CD4-positive, alpha-beta T cell treated with Interleukin-2 at 100 ng/mL for 4 hours (primary cell): ENCODE measurements around the gene SMARCE1.
A peak's percentile ranks its signal among the peaks of the same experiment; 100 is the strongest.

ENCODE experiments used
- DNase-seq: peaks from one replicate; pipeline ENCODE4 v3.0.0-alpha.2; 2020; ENCODE audit warnings: low spot score

SMARCE1 gene

DNA sequence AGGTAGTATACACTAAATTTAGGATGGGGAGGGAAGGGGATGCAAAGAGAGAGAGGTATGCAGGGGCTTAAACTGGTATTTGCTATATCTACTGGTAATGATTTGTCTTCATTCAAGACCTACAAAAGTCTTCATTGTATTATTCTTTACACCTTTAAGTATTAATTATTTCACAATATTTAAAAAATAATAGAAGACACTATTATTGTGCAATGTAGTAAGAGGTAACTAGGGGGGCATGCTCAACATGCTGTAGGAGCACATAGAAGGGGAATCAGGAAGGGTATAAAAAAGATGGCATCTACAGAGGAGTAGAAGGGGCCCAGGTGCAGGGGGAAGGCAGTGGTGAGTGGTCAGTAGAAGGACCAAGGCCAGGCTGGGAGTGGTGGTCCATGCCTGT, 67.5 kb downstream of the SMARCE1 start:
- DNase-seq = no peak

DNA sequence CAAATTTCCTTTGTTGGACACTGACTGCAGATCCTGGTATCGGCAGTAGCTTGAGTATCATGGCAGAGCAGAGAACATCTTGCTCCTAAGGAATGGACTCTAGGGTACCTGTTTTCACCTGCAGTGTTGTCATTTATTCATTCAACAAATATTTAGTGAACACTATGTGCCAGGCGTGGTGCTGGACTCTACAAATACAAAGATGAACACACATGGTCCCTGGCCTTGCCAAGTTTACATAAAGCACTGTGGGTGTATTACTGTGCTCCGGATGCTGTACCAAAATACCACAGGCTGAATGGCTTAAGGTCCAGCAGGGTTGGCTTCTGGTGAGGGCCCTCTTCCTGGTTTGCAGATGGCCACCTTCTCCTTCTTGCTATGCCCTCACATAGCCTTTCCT, 68.1 kb downstream of the SMARCE1 start:
- no peak for DNase-seq

DNA sequence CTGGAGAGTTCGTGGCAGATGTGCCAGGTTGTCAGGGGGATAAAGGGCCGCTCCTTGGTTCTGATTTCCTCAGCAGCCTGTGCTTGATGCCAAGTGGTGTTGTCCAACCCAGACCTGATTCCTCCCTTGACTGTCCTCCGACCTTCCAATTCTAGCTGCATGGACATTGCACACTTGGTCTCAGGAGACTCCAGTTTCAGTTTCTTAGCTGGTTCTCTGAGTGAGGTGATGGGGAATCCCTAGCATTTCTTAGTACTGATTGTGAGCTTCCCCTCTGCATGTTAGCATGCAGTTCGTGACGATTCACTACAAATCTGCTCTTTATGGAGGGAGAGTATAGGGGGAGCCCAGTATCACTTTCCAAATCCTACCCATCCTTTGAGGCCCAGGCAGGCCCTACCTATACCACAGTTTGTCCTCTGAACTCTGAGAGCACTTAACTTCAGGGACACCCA, 70.0 kb downstream of the SMARCE1 start:
- peak; percentile 43 for DNase-seq

DNA sequence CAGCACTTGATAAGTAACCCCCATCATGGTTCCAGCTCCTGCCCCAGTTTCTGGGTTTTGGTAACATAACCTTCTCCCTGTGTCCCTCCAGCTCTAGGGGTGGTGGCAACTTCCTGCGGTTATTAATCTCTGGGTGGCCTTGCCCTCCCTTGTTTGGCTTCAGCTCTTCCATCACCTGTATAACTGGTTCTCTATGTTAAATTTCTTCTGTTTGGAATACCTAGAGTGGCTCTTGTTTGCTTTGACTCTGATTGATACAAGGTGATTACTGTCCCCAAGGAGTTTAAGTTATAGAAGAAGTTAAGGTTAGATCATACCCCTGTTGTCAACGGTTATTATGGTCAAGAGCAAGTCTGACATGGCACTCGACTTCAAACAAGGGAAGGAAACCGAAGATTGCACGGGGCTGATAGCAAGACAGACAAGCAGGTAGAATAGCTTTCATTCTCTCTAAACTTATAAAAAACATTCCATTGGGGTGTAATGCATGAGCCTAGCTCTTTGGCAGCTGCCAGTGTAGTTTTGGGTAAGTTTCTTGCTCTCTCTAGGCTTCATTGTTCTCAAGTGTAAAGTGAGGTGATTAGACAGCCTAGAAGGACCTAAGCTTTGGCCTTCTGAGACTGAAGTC, 71.4 kb downstream of the SMARCE1 start:
- DNase-seq = no peak
